D341Med (cell line): ENCODE data around the gene PER1.
A peak's percentile ranks its signal among the peaks of the same experiment; 100 is the strongest.
"Not testable (repeated sequence)": the region's sequence is repeated elsewhere in the genome, so short reads cannot be mapped to it uniquely, and the experiment has no call there.

Source experiments
- DNase-seq: peaks from one replicate; pipeline ENCODE4 v3.0.0; 2012; ENCODE audit warnings: low spot score

PER1 gene

DNA sequence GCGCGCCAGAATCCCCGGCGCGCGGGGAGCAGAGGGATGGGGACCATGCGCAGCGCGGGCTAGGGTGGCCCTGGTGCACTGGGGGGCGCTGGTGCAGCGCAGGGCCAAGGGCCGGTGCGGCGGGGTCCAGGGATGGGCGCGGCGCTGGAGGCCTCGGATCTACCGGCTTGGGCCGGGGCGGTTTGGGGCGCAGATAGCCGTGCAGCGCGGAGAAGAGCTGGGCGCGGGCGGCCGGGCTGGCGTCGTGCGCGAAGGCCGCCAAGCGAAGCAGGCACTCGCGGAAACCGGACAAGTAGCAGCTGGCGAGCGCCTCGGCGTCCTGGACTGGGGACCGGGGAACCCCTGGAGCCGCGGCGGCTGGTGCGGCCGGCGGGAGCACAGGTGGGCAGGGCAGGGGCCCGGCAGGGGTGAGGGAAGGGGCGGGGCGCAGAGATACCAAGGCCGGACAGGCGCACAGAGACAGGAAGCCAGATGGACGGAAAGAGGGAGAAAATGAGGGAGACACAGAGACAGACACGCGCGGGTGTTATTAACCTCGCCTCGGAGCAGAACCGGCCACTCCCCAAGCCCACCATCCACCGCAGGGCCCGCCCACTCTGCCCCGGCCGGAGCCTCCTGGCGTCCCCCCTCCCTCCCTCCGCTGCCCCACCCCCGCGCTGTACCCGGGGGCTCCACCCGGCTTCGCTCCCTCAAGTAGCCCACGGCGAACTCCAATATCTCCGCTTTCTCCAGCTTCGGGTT is 30.4 kb downstream of the PER1 start:
- DNase-seq = peak; percentile 71

- no peak for DNase-seq
Measured at GRCh38 chr17:8121407-8121680, 30.9 kb downstream of the PER1 start.

GRCh38 chr17:8120520-8121406 is 31.4 kb downstream of the PER1 start:
- peak; percentile 55 for DNase-seq

- DNase-seq = no peak
Measured at GRCh38 chr17:8119581-8120519, 32.4 kb downstream of the PER1 start.

DNA sequence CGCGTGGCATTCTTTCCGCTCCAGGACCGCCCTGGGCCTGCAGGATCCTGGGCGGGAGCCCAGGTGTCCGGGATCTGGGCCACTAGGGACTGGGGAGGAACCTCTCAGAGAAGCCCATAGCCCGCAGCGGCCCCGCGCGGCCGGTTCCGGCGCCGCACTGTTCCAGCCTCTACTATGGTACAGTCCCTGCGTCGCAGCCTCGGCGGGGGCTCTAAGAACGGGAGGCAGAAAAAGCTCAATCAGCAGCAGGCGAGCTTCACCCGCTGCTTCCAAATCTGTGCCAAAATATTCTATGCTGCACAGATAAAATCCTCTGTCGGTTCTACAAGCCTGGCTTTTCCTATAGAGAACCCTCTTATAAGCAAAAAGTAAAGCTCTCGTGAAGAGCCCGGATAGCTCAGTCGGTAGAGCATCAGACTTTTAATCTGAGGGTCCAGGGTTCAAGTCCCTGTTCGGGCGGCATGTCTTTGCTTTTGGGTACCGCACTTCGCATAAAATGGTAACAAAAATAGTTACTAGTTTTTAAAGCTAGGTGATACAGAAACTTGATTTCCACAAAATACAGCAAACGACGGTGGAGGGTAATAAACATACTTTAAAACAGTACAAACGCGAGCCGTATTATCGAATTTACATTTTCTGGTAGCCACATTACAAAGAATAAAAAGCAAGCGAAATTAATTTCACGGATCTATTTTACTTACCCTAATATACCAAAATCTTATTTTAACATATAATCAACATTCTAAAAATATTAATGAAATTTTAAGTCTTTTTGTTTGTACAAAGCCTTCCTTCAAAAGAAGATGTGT is 33.2 kb downstream of the PER1 start:
- DNase-seq = peak; percentile 83

DNA sequence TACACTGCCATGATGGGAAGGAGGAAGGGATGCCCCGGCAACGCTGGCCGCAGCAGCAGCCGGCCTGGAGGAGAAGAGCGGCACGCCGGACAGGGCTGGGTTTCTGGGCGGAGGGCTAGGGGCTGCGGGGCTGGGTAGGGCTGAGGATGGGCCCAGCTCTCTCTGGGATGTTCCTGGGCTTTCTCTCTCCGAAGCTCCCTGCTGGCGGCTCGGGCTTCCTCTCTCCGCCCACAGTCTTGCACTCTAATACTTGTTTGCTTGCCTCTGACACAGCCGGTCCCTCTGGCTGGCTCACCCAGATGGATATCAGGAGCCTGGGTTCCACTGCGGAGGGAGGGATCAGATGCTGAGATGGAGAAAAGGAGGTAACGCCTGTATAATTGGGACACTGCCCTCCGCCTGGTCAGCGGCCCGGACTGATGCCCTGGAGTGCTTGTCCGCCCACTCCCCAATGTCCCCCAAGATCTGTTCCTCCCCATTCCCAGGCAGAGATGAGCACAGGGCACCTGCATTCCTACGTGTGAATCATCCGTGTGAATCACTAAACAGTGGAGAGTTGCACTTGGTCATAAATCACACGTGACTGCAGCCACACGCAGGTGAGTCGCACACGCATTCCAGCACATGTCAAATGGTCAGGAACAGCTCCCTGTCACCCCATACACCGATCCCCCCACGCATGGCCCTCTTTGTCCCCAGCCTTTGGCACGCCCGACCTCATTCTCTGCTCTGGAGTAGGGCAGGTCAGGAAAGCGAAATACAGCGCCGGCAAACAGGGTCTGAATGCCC is 34.0 kb downstream of the PER1 start, which contains the start of gene ALOXE3:
TSS of gene ALOXE3 (minus strand) at position 535 of the 789 bp plus-strand sequence. CDS start at position 11, 524 bp downstream.
- DNase-seq = no peak

GRCh38 chr17:8117367-8117979 is 34.7 kb downstream of the PER1 start:
- DNase-seq = no peak

GRCh38 chr17:8116776-8117175 is 35.4 kb downstream of the PER1 start:
- DNase-seq = no peak

- no peak for DNase-seq
Measured at GRCh38 chr17:8110907-8111306, 41.3 kb downstream of the PER1 start.

- no peak for DNase-seq
Measured at GRCh38 chr17:8110456-8110804, 41.8 kb downstream of the PER1 start.

- DNase-seq = peak; percentile 80
Measured at GRCh38 chr17:8109661-8110455, 42.3 kb downstream of the PER1 start.

- no peak for DNase-seq
Measured at GRCh38 chr17:8108972-8109660, 43.1 kb downstream of the PER1 start.

- DNase-seq = not testable (repeated sequence)
Measured at GRCh38 chr17:8106980-8107379, 45.2 kb downstream of the PER1 start.

DNA sequence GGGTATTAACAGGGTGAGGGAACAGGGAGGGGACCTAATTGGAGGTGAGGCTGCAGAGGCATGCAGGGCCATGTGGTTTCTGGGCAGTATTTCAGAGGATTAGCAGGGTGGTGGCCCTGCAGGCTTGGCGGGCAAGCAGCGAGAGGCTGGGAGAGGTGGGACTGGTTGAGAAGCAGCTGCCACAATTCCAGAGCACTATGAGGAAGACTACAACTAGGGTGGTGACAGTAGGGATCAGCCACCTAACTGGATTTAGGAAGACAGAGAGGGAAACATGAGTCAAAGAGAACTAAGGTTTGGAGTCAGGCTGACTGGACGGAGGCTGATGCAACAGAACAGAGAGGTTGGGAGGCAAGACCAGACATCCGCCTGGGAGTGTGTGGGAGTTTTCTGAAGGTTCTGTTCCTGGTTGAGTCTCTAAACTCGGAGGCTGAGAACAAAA is 46.2 kb downstream of the PER1 start:
- no peak for DNase-seq

GRCh38 chr17:8104911-8105310 is 47.3 kb downstream of the PER1 start:
- no peak for DNase-seq

- no peak for DNase-seq
Measured at GRCh38 chr17:8103549-8103948, 48.7 kb downstream of the PER1 start.

DNA sequence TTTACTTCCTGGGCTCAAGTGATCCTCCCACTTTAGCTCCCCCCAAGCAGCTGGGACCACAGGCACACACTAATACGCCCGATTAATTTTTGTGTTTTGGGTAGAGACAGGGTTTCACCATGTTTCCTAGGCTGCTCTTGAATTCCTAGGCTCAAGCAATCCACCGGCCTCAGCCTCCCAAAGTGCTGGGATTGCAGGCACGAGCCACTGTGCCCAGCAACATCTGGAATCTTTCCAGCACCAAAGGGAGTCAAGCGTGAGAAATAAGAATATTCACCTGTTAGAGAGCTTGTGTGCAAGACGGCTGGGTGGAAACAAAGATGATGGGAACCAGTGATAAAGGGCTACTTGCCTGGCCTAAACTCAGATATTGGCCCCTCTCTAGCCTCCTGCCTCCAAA is 50.5 kb downstream of the PER1 start:
- DNase-seq = no peak

- no peak for DNase-seq
Measured at GRCh38 chr17:8100763-8101162, 51.4 kb downstream of the PER1 start.

DNA sequence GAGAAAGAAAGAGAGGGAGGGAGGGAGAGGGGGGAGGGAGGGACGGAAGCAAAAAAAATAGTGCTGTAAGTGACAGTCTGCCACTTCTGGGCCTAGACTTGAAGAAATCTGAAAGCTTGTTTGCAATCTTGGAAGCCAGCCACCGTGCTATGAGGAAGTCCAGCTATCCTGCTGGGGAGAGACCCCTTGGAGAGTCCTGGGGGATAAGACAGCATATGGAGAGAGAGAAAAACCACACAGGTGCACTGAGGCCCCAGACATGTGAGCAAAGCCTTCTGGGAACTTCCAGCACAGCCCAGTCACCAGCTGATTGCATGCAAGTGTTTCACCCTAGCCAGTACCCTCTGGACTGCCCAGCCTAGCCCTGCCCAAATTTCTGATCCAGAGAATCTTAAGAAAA is 52.1 kb downstream of the PER1 start:
- no peak for DNase-seq
